ENCODE measurements around the gene SHISAL2A.

- TF ChIP-seq POLR2A (IDR thresholded peaks at IDR 0.05; ENCODE audit: low read depth, low read length) (no peak), POLR2AphosphoS5 (IDR thresholded peaks at IDR 0.05; ENCODE audit: low read depth, low read length) (no peak)
These were observed 51.6 kb downstream of the SHISAL2A start for GRCh38 chr1:52684545-52684944.
